Measurements from ENCODE around the gene ZFP3.
"Not testable (repeated sequence)": the region's sequence is repeated elsewhere in the genome, so short reads cannot be mapped to it uniquely, and the experiment has no call there.

The ZFP3 gene

DNA sequence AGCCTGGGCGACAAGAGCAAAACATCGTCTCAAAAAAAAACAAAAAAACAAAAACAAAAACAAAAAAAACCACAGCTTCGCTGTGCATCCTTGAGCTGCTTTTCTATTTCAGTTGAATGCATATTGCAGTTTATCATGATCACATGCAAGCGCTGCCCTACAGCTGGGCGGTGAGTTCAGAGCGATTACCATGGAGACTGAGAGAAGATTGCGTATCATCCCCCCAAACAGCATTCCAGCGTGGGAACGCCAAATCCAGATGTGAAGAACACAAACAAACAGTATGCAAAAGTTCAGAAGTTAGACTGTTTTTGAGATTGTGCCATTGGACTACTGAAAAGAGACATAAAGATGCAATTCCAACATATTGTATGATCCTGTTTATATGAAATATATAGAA lies 28.0 kb upstream of the ZFP3 start:
- no peaks in the 10 kb centered on the region for H3K27me3 Mint-ChIP-seq
- H3K36me3 Mint-ChIP-seq: no peaks in the 10 kb centered on the region
- peaks cover 37% of the 10 kb centered on the region for H3K4me1 Mint-ChIP-seq
- H3K9me3 Mint-ChIP-seq: no peaks in the 10 kb centered on the region
- peak overlapping the region; percentile 98 for H3K27ac Mint-ChIP-seq
- no peak for ATAC-seq
- no peak overlapping the region for H3K4me3 Mint-ChIP-seq

DNA sequence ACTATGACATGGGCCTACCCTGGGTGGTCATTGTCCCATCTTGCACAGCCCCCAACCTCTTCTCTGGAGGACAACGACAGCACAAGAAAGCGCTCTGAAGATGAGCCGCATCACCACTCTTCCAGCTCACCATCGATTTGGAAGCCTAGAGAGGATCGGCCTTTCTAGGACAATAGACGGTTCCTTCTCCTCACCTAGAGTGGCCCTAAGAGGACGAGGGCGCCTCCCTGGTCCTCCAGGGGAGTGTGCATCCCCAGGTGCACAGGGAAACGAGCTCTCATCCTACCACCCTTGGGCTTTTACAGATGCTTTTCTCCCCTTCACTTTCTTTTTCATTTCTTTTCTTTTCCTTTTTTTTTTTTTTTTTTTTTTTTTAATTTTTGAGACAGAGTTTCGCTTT lies 22.7 kb upstream of the ZFP3 start:
- Mint-ChIP-seq H3K9me3 (no peaks in the 10 kb centered on the region), H3K36me3 (no peaks in the 10 kb centered on the region), H3K4me1 (peaks cover 8% of the 10 kb centered on the region), H3K4me3 (no peak overlapping the region), H3K27me3 (peaks cover 9% of the 10 kb centered on the region), H3K27ac (no peak overlapping the region)
- no peak for ATAC-seq

GRCh38 chr17:5065227-5065744 lies 13.0 kb upstream of the ZFP3 start:
- Mint-ChIP-seq H3K27me3 (no peaks in the 10 kb centered on the region), H3K4me3 (no peak overlapping the region), H3K36me3 (no peaks in the 10 kb centered on the region), H3K27ac (no peak overlapping the region), H3K9me3 (no peaks in the 10 kb centered on the region), H3K4me1 (peaks cover 6% of the 10 kb centered on the region)
- no peak for ATAC-seq

DNA sequence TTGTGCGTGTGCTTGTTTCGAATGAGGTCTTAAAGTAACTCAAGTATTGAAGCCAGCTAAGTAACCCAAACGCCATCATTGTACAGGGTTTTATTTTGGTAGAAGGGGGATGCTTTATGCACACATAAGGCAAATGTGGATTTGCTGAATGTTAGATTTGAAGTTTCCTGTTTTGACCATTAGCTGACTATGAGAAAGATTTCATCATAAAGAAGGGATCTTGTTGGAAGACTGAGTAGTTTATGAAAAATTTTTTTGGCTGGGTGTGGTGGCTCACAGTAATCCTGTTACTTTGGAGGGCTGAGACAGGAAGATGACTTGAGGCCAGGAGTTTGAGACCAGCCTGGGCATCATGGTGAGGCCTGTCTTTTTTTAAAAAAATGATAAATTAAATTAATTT lies 10.0 kb upstream of the ZFP3 start:
- H3K9me3 Mint-ChIP-seq: no peaks in the 10 kb centered on the region
- no peaks in the 10 kb centered on the region for H3K36me3 Mint-ChIP-seq
- no peak overlapping the region for H3K4me3 Mint-ChIP-seq
- H3K27ac Mint-ChIP-seq: no peak overlapping the region
- ATAC-seq: no peak
- H3K27me3 Mint-ChIP-seq: no peaks in the 10 kb centered on the region
- no peaks in the 10 kb centered on the region for H3K4me1 Mint-ChIP-seq

- H3K27ac Mint-ChIP-seq: no peak overlapping the region
- H3K36me3 Mint-ChIP-seq: no peaks in the 10 kb centered on the region
- ATAC-seq: no peak
- no peaks in the 10 kb centered on the region for H3K9me3 Mint-ChIP-seq
- no peaks in the 10 kb centered on the region for H3K4me1 Mint-ChIP-seq
- H3K4me3 Mint-ChIP-seq: no peak overlapping the region
- no peaks in the 10 kb centered on the region for H3K27me3 Mint-ChIP-seq
Measured at GRCh38 chr17:5069724-5070123, 8.5 kb upstream of the ZFP3 start.

DNA sequence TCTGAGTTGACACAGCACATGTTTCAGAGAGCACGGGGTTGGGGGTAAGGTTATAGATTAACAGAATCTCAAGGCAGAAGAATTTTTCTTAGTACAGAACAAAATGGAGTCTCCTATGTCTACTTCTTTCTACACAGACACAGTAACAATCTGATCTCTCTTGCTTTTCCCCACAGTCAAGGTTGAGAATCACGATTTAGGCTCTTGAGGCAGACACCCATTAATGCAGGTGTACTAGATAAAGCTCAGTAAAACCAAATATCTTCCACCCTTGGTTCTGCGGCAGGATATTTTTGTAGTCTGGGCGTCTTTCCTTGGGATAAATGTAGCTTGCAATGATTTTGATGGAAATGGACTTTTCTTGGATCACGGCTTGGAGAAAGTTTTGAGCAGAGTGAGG lies 2.8 kb upstream of the ZFP3 start:
- H3K9me3 Mint-ChIP-seq, H3K36me3 Mint-ChIP-seq, H3K4me3 Mint-ChIP-seq, H3K27me3 Mint-ChIP-seq, H3K27ac Mint-ChIP-seq, ATAC-seq: not testable (repeated sequence)
- H3K4me1 Mint-ChIP-seq: peaks cover 24% of the 10 kb centered on the region

DNA sequence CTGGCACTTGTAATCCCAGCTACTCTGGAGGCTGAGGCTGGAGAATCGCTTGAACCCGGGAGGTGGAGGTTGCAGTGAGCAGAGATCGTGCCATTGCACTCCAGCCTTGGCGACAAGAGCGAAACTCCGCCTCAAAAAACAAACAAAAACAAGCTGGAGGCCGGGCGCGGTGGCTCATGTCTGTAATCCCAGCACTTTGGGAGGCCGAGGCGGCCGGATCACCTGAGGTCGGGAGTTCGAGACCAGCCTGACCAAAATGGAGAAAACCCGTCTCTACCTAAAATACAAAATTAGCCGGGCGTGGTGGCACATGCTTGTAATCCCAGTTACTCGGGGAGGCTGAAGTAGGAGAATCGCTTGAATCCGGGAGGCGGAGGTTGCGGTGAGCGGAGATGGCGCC lies 992 bp upstream of the ZFP3 start:
- H3K4me1 Mint-ChIP-seq: peaks cover 31% of the 10 kb centered on the region
- ATAC-seq, H3K27me3 Mint-ChIP-seq, H3K9me3 Mint-ChIP-seq: not testable (repeated sequence)
- peaks cover 17% of the 10 kb centered on the region for H3K36me3 Mint-ChIP-seq
- peak overlapping the region; percentile 99 for H3K27ac Mint-ChIP-seq
- peak overlapping the region; percentile 84 for H3K4me3 Mint-ChIP-seq

- Mint-ChIP-seq H3K4me1 (peaks cover 31% of the 10 kb centered on the region), H3K27ac (peak overlapping the region; percentile 99), H3K4me3 (peak overlapping the region; percentile 84), H3K9me3 (peaks cover 3% of the 10 kb centered on the region), H3K27me3 (no peaks in the 10 kb centered on the region), H3K36me3 (peaks cover 19% of the 10 kb centered on the region)
- no peak for ATAC-seq
Measured at GRCh38 chr17:5077781-5078105, 524 bp upstream of the ZFP3 start.

GRCh38 chr17:5080591-5080990 lies 2.3 kb downstream of the ZFP3 start:
- Mint-ChIP-seq H3K9me3 (peaks cover 10% of the 10 kb centered on the region), H3K4me1 (peaks cover 31% of the 10 kb centered on the region), H3K4me3 (no peak overlapping the region), H3K27ac (no peak overlapping the region), H3K36me3 (peaks cover 45% of the 10 kb centered on the region), H3K27me3 (no peaks in the 10 kb centered on the region)
- no peak for ATAC-seq

GRCh38 chr17:5092218-5093010 lies 14.1 kb downstream of the ZFP3 start:
- Mint-ChIP-seq H3K4me1 (peaks cover 9% of the 10 kb centered on the region), H3K36me3 (peaks cover 82% of the 10 kb centered on the region), H3K4me3 (no peak overlapping the region), H3K27ac (no peak overlapping the region), H3K27me3 (no peaks in the 10 kb centered on the region), H3K9me3 (peaks cover 38% of the 10 kb centered on the region)
- no peak for ATAC-seq

GRCh38 chr17:5096731-5097100 lies 18.4 kb downstream of the ZFP3 start:
- no peaks in the 10 kb centered on the region for H3K27me3 Mint-ChIP-seq
- peak overlapping the region; percentile 76 for H3K27ac Mint-ChIP-seq
- ATAC-seq: no peak
- peaks cover 40% of the 10 kb centered on the region for H3K36me3 Mint-ChIP-seq
- H3K4me1 Mint-ChIP-seq: peaks cover 9% of the 10 kb centered on the region
- peaks cover 18% of the 10 kb centered on the region for H3K9me3 Mint-ChIP-seq
- H3K4me3 Mint-ChIP-seq: peak overlapping the region; percentile 83

- Mint-ChIP-seq H3K4me3 (peak overlapping the region; percentile 83), H3K36me3 (peaks cover 35% of the 10 kb centered on the region), H3K27me3 (no peaks in the 10 kb centered on the region), H3K4me1 (peaks cover 9% of the 10 kb centered on the region), H3K9me3 (peaks cover 18% of the 10 kb centered on the region), H3K27ac (peak overlapping the region; percentile 76)
- peak; percentile 84 for ATAC-seq
Measured at GRCh38 chr17:5097101-5097834, 19.0 kb downstream of the ZFP3 start.

GRCh38 chr17:5099271-5099670 lies 21.0 kb downstream of the ZFP3 start:
- no peak for ATAC-seq
- Mint-ChIP-seq H3K4me1 (peaks cover 9% of the 10 kb centered on the region), H3K36me3 (peaks cover 22% of the 10 kb centered on the region), H3K27ac (no peak overlapping the region), H3K27me3 (no peaks in the 10 kb centered on the region), H3K9me3 (peaks cover 15% of the 10 kb centered on the region), H3K4me3 (no peak overlapping the region)

DNA sequence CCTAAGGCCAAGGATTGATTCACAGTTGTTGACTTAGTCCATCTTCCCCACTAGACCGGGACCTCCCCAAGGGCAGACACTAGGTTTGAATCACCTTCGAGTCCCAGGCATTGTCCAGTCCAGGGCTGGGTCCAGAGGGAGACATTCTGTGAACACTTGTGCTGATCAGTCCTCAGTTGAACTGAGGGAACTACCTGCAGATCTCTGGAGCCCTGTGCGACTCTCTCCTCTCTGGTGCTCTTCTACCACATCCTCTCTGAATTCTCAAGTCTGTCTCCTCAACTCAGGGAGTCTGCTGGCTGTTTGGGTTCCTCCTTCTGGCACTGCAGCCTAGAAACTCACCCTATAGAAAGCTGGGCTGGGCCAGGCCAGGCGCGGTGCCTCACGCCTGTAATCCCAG lies 22.6 kb downstream of the ZFP3 start:
- H3K9me3 Mint-ChIP-seq: peaks cover 8% of the 10 kb centered on the region
- peaks cover 17% of the 10 kb centered on the region for H3K36me3 Mint-ChIP-seq
- no peak for ATAC-seq
- H3K4me3 Mint-ChIP-seq: no peak overlapping the region
- no peak overlapping the region for H3K27ac Mint-ChIP-seq
- no peaks in the 10 kb centered on the region for H3K27me3 Mint-ChIP-seq
- H3K4me1 Mint-ChIP-seq: peaks cover 9% of the 10 kb centered on the region

DNA sequence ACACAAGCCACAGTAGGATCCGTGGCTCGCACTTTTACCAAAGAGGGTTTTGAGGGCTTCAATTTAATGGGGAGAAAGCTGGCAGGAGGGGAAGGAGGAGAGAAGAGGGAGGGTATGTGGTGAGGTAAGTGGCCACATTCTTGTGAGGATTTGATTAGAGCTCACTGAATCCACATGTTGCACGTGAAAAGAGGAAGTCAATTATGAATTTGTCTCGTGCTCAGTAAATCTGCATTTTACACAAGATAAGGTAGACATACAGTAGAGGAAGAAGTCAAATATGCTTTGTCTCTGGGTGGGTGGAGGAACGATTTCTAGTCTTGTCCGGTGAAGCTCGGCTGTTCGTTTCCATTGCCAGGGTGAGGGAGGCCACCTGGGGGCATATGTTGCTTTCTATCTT lies 32.5 kb downstream of the ZFP3 start:
- peaks cover 10% of the 10 kb centered on the region for H3K27me3 Mint-ChIP-seq

More for the DNA sequence above, 32.5 kb downstream of the ZFP3 start:
- ATAC-seq: no peak
- peak overlapping the region; percentile 78 for H3K4me3 Mint-ChIP-seq
- peaks cover 33% of the 10 kb centered on the region for H3K4me1 Mint-ChIP-seq
- peak overlapping the region; percentile 74 for H3K27ac Mint-ChIP-seq
- peaks cover 55% of the 10 kb centered on the region for H3K36me3 Mint-ChIP-seq
- no peaks in the 10 kb centered on the region for H3K9me3 Mint-ChIP-seq

Data from stimulated activated memory B cell treated with anti-CD40 and anti-IgM and Interleukin-4, amounts not matched to agents 10 μg/mL and 1 μg/mL and 100 μg/mL, for 72 hours (primary cell).